Peyer's patch (tissue), 4 donors: ENCODE data around the gene SLC12A9.

Experiments used
- POLR2A ChIP-seq, 2 donors: fragments of 450-650 bp; IDR thresholded peaks; one replicate each; pipeline ENCODE4 v1.5.1; 2017; ENCODE audit warnings: antibody characterized with exemption in 2 of 2, mild to moderate bottlenecking in 2 of 2, moderate library complexity in 2 of 2
- TF ChIP-seq, protein P1 (sequence below), 6 experiments: fragments of 450-650 bp in 4 of 6; fragments of 200-600 bp in 2 of 6; sonication (generic) in 1 of 6; IDR thresholded peaks; one replicate each; pipeline ENCODE4 v1.5.1; 2017 to 2019; ENCODE audit warnings: antibody characterized with exemption in 6 of 6, mild to moderate bottlenecking in 3 of 6, moderate library complexity in 1 of 6

DNA sequence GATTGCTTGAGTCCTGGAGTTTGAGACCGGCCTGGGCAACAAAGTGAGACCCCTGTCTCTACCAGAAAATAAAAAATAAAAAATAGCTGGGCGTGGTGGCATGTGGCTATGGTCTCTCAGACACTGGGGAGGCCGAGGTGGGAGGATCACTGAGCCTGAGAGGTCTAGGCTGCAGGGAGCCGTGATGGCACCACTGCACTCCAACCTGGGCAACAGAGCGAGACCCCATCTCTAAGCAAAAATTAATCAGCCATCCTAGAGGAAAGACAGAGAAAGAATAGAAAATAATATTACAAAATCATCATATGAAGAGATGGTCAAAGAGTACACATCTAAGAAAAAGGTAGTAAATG, 20.3 kb upstream of the SLC12A9 start:
- TF ChIP-seq, protein P1, sequence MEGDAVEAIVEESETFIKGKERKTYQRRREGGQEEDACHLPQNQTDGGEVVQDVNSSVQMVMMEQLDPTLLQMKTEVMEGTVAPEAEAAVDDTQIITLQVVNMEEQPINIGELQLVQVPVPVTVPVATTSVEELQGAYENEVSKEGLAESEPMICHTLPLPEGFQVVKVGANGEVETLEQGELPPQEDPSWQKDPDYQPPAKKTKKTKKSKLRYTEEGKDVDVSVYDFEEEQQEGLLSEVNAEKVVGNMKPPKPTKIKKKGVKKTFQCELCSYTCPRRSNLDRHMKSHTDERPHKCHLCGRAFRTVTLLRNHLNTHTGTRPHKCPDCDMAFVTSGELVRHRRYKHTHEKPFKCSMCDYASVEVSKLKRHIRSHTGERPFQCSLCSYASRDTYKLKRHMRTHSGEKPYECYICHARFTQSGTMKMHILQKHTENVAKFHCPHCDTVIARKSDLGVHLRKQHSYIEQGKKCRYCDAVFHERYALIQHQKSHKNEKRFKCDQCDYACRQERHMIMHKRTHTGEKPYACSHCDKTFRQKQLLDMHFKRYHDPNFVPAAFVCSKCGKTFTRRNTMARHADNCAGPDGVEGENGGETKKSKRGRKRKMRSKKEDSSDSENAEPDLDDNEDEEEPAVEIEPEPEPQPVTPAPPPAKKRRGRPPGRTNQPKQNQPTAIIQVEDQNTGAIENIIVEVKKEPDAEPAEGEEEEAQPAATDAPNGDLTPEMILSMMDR (IDR thresholded peaks at IDR 0.05) = no peak
- no peak for TF ChIP-seq POLR2A (IDR thresholded peaks at IDR 0.05)
